Spleen (tissue), 7 donors: ENCODE results near the gene DDX4.

Source experiments
- POLR2A ChIP-seq, 3 donors: fragments of 450-650 bp; IDR thresholded peaks; one replicate each; pipeline ENCODE4 v1.5.1; 2017; ENCODE audit warnings: antibody characterized with exemption in 3 of 3, mild to moderate bottlenecking in 1 of 3
- TF ChIP-seq, protein P1 (sequence below), 11 experiments: fragments of 200-600 bp in 7 of 11; fragments of 450-650 bp in 4 of 11; sonication (generic) in 4 of 11; IDR thresholded peaks in 8 of 11; conservative IDR thresholded peaks in 3 of 11; 1 replicate in 7 of 11; 2 replicates in 4 of 11; pipeline versions ENCODE4 v1.4.0 to v1.8.0; 2016 to 2021; ENCODE audit warnings: antibody characterized with exemption in 11 of 11, inconsistent platforms in 4 of 11, mild to moderate bottlenecking in 1 of 11
- donor health status: DM: no; HTN: no; CAD: no; lungs with moderate emphysema.
- donor health status: DM: no; HTN: no; CAD: no.
- donor health status: DM: no; HTN: no; CAD: no.

GRCh38 chr5:55706230-55706629 is 31.6 kb upstream of the DDX4 start:
- TF ChIP-seq, protein P1, sequence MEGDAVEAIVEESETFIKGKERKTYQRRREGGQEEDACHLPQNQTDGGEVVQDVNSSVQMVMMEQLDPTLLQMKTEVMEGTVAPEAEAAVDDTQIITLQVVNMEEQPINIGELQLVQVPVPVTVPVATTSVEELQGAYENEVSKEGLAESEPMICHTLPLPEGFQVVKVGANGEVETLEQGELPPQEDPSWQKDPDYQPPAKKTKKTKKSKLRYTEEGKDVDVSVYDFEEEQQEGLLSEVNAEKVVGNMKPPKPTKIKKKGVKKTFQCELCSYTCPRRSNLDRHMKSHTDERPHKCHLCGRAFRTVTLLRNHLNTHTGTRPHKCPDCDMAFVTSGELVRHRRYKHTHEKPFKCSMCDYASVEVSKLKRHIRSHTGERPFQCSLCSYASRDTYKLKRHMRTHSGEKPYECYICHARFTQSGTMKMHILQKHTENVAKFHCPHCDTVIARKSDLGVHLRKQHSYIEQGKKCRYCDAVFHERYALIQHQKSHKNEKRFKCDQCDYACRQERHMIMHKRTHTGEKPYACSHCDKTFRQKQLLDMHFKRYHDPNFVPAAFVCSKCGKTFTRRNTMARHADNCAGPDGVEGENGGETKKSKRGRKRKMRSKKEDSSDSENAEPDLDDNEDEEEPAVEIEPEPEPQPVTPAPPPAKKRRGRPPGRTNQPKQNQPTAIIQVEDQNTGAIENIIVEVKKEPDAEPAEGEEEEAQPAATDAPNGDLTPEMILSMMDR (IDR thresholded peaks at IDR 0.05 in 8 of 11, conservative IDR thresholded peaks at IDR 0.05 in 3 of 11) = no peak
- TF ChIP-seq POLR2A (IDR thresholded peaks at IDR 0.05) = no peak
